OCI-LY1 (cell line): ENCODE measurements around the gene CACNA2D4.

Source experiments
- EZH2 ChIP-seq: fragments of 200-600 bp; sonication (generic), shearing (Covaris generic); IDR thresholded peaks from 2 replicates; pipeline ENCODE4 v1.8.0; 2017; ENCODE audit warnings: borderline replicate concordance, mixed run types, mild to moderate bottlenecking, antibody characterized with exemption, low read length, moderate library complexity, mixed read lengths
- TF ChIP-seq, protein P1 (sequence below): fragments of 200-600 bp; sonication (generic), shearing (Covaris generic); IDR thresholded peaks from 2 replicates; pipeline ENCODE4 v1.5.1; 2017; ENCODE audit warnings: mild to moderate bottlenecking, antibody characterized with exemption, low read length, moderate library complexity, mixed read lengths

DNA sequence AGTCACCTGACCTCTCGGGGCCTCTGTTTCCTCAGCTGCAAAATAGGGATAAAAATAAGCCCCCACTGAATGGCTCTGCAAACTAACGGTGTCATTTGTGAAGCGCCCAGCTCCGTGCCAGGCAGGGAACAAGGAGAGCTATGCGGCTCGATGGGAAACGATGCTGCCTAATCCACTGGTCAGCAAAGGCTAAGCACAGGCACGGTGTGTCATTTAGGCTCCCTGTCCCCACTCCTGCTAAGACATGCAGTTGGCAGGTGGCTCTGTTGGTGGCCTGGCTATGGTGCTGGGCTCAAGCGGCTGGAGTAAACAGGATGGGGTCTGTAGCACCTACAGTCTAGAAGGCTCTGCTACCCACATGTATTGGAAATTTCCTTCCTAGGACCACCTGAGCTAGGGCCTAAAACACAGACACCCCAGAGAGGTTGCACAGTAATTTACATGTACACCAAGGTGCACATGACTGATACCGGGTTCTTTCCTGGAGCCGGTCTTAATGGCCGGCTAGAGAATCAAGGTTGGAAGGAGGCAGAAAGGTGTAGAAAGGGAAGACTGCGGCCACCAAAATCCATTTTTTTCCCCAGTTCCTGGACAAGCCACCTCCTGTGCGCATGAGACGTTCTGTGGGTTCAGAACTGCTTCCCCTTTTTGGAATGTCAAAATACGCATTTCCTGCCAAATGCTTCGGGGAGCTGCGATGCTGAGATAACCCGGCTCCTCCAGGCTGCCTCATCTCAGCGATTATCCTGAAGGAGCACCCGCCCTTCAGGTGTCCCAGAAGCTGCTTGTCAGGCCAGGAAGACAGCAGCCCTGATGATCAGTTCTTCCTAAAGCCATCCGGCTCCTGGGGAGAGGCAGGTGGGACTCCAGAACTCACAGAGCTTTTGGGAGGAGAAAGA is 1.0 kb downstream of the CACNA2D4 start:
- TF ChIP-seq, protein P1, sequence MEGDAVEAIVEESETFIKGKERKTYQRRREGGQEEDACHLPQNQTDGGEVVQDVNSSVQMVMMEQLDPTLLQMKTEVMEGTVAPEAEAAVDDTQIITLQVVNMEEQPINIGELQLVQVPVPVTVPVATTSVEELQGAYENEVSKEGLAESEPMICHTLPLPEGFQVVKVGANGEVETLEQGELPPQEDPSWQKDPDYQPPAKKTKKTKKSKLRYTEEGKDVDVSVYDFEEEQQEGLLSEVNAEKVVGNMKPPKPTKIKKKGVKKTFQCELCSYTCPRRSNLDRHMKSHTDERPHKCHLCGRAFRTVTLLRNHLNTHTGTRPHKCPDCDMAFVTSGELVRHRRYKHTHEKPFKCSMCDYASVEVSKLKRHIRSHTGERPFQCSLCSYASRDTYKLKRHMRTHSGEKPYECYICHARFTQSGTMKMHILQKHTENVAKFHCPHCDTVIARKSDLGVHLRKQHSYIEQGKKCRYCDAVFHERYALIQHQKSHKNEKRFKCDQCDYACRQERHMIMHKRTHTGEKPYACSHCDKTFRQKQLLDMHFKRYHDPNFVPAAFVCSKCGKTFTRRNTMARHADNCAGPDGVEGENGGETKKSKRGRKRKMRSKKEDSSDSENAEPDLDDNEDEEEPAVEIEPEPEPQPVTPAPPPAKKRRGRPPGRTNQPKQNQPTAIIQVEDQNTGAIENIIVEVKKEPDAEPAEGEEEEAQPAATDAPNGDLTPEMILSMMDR, result no peak
- peak; percentile 19; the same call in 1 of the 2 replicates for TF ChIP-seq EZH2
